C4-2B (cell line): ENCODE data around the gene SLC8A1.

ENCODE experiments used
- CTCF ChIP-seq: fragments of 450-650 bp; conservative IDR thresholded peaks from 2 replicates; pipeline ENCODE4 v1.5.1; 2017; ENCODE audit warnings: mild to moderate bottlenecking
- ZFX ChIP-seq: fragments of 450-650 bp; IDR thresholded peaks from 2 replicates; pipeline ENCODE4 v1.6.1; 2017

- TF ChIP-seq CTCF (no peak), ZFX (no peak)
Measured at GRCh38 chr2:40287773-40288172, 164.1 kb downstream of the SLC8A1 start.
